ENCODE measurements around the gene ARMC3.
"Not testable (repeated sequence)": the region's sequence is repeated elsewhere in the genome, so short reads cannot be mapped to it uniquely, and the experiment has no call there.

Gene ARMC3

DNA sequence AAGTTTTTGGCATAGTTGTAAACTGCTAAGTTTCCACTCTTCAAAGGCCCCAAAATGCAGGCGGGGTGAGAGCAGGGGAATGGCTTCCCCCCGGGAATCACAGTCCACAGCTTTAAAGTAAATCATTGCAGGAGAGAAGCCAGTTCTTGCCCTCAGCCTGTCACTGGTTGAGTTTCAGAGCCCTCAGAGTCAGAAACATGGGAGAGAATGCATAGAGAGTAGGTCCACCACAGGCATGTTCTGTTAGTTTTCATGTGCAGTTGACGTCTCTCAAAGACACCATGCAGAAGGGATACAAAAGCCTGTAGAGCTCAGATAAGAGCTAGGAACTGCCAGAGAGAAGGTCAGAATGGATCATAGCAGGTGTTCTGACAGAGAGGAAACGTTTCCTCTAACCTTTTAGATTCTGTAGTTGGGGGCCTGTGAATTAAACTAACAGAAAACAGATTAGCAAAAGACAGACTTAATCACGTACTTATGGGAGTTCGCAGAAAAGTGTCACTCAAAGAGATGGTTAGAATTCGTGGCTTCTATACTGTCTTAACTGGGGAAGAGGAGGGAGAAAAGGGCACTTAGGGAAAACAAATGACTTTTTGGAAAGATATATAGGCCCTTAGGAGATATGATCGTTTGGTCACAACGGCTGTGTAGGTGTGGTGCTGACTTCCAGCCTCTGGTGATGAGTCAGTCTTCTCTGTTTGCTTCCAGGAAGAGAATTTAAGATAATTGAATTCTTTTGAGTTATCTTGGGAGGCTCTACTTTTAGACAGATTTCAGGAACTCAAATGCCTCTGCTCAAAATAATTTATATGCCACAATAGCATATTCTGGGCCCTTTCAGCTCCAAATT, 119.6 kb downstream of the ARMC3 start:
- no peak for DNase-seq (ENCODE audit: low read depth in 3 of 3, low spot score in 1 of 3)

DNA sequence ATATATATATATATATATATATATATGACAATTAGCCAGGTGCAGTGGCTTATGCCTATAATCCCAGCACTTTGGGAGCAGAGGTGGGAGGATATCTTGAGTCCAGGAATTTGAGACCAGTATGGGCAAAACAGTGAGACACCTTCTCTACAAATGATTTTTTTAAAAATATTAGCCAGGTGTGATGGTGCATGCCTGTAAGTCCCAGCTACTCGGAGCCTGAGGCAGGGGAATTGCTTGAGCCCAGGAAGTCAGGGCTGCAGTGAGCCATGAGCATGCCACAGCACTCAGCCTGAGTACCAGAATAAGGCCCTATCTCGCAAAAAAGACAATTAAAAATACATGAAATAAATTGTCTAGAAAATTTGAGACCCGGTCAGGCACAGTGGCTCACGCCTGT, 120.3 kb downstream of the ARMC3 start:
- DNase-seq (ENCODE audit: low read depth in 3 of 3, low spot score in 1 of 3): no peak

DNA sequence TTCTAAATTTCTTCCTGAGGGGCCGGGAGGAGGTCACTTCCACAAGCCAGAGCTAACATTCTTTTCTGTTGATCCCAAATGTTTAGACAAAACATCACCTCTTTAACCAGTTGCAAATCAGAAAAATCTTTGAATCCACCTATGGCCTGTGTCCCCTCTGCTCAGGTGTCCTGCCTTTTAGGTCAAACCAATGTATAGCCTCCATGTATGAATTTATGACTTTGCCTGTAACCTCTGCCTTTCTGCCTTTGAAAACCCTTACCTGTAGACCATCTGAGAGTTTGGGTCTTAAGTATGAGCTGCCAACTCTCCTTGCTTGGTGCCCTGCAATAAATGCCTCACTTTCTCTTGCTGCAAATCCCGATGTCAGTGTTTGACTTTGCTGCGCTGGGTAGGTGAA, 123.4 kb downstream of the ARMC3 start:
- no peak for DNase-seq (ENCODE audit: low read depth in 3 of 3, low spot score in 1 of 3)

DNA sequence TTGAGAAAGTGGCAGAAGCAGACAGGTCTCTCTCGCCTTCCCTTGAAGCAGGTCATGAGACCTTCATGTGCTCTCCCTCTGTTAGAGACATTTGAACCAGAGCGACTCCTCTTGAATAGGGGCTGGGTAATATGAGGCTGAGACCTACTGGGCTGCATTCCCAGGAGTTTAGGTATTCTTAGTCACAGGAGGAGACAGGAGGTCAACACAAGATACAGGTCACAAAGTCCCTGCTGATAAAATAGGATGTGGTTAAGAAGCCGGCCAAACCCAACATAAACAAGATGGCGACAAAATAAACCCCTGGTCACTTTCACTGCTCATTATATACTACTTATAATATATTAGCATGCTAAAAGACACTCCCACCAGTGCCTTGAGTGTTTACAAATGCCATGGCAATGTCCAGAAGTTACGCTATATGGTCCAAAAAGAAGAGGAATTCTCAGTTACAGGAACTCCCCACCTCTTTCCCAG, 124.0 kb downstream of the ARMC3 start:
- DNase-seq (ENCODE audit: low read depth in 3 of 3, low spot score in 1 of 3): no peak

DNA sequence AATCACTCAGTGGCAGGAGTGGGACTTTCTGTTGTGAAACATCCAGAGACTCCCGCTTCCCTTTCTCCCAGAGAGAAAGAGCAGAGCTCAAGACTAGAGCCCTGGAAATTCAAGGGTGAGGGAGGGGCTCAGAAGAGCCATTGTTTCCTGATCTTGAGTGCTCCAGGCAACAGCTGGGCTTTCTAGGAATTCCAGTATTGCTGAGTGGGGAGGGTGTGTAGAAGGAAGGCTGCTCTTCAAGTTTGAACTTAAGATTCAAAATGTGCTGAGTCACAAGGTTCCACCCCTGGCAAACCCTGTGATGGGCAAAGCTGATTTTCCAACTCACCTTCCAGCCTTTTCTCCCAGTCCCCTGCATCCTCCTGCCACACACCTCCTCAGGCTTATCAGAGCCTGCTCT, 125.2 kb downstream of the ARMC3 start:
- no peak for DNase-seq (ENCODE audit: low read depth in 3 of 3, low spot score in 1 of 3)

DNA sequence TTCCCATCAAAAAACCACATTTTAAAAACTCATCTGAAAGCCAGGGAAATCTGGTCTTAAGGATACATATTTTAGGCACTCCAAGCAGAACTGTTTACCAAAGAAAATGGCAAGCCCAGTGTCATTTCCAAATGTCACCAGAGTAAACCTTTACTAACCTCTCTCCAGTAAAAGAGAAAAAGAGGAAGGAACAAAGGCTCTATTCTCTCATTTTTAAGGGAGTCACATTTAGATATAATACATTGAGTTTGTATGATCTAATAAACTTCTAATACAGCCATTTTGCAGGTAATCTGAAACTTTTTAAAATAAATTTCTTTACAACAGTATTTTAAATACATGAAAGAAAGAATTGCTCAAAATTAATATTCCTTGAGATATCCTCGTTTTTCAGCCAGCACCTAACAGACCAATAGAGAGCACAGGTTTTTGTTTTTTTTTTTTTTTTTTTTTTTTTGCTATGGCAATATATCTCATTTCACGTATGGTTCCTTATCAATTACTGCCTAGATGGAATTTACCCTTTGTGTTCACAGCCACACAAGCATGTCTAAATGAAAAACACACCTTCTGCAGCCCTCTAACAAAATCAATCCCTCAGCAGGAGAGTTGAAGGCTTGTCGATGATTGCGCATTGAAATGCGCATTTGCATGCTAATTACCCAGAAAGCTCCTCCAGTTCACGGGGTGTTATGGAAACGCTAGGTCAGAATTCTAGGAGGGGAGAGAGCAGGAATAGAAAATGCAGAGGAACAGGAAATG, 127.8 kb downstream of the ARMC3 start:
- no peak for DNase-seq (ENCODE audit: low read depth in 3 of 3, low spot score in 1 of 3)

DNA sequence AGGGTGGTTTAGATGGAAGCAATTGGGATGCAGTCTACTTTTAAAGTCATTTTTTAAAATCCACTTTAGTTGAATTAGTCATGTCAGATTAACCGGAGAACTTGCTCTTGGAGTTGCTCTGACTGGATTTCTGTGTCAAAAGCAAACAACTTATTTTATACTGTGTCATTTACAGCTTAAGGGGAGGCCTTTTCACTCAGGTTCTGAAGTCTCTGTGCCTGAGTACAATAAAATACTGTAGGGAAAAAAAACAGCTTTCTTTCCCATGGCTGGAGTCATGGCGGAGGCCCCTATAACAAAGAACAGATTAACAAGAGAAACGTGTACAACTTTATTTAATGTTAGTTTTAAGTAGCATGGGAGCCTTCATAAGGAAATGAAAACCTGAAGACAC, 128.3 kb downstream of the ARMC3 start:
- no peak for DNase-seq (ENCODE audit: low read depth in 3 of 3, low spot score in 1 of 3)

DNA sequence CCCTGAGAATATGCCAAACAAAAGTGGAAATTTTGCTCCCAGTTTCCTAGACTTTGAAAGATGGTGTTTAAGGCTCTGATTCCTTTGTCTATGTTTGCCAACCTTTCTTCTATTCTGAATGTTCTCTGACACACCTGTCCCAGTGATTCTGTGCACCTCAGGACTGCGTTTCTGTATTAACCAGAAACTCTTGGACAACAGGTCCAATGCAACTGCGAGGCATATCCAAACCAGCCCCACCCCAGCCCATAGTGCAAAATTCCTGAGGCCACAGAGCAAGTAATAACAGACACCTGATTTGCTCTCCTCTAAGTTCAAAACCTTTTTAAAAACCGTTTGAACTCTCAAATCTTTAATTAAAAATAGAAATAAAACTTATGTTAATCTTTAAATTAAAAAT, 130.5 kb downstream of the ARMC3 start:
- no peak for DNase-seq (ENCODE audit: low read depth in 3 of 3, low spot score in 1 of 3)

DNA sequence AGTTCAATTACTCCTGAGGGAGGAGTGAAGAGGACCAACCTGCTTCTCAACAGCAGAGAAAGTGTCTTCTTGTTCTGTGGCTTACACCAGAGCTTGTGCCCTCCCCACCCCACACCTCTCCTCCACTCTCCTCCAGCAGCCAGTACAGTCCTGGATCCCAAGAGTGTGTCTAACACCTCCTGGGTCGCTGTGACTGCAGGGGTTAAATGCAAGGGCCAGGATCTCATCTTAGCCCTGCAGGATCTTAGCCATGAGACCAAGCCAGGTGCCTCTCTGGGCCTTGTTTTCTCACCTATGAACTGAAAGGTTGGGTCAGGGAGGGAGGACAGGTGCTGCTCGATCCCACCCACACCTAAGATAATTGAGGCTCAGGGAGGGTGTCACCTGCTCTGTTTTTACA, 133.1 kb downstream of the ARMC3 start:
- DNase-seq (ENCODE audit: low read depth in 3 of 3, low spot score in 1 of 3): no peak

DNA sequence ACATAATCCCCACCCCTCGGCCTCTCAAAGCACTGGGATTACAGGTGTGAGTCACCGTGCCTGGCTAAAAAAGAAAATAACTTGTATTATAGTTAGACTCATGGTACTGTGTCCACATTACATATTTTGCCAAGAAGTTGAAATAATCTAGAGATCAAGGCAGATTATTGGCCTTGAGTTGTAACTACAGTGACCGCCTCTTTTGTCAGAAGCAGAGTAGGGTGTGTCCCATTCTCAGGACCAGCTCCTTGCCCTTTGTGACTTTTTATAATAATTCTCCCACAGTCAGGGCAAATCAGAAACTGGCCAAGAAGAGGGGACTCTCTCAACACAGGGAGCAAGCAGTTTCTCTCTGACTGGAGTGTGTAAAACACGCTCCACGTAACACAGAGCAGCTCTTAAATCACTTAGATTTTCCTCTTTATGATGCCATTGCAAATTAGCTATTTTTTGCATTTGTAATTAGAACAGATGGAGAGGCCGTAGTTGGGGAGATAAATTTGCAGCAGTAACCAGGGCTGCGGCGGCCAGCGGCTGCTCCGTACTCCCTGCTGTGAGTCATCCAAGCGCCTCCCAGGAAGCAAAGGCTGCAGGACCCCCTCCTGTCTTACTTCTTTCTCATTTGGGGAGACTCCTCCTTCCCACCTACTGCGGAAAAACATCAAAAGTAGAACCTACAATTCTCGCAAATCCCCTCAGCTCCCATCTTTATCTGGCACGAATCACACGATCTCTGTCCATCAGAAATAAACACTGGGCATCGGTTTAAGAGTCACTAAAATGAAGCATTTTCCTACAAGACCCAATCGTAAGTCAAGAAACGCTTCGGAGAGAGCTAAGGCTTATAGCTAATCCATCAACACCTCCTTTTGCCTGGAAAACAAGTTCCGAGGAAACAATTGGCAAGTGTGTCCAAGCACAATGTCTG, 135.5 kb downstream of the ARMC3 start:
- no peak for DNase-seq (ENCODE audit: low read depth in 3 of 3, low spot score in 1 of 3)

DNA sequence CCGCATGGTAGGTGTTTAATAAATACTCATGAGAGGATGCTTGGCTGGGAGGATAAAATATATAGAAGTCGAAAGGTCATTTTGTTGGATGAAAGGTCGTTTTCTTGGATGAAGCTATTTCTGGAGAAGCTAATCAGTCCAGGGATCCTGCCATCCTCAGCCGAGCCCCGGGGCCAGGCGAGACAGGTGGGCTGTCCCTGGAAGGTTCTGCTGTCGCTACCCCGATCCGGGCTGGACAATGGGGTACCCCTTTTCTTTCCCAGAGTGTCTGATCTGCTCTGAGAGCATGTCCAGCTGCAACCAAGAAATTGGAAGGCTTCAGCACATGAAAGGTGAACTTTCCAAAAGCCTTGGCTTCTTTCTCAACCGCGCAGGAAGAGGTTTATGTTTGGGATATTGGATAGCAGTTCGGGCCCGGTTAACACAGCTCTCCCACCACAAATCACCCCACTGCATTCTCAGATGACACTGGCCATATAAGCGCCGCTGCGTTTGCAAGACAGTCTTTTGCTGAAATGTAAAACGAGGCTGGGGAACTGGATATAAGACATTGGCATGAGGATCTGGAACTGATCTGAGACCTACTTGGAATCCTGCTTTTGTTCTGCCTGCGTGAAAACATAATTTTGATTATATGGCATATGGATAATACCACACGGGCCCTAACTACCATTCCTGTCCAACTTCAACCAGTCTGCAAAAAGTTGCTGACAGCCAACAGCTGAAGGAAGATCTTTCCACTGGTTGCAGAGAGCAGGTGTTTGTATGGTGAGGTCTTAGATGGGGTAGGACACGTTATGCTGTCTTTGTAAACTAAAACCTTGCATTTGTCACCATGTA, 136.3 kb downstream of the ARMC3 start:
- DNase-seq (ENCODE audit: low read depth in 3 of 3, low spot score in 1 of 3): no peak

DNA sequence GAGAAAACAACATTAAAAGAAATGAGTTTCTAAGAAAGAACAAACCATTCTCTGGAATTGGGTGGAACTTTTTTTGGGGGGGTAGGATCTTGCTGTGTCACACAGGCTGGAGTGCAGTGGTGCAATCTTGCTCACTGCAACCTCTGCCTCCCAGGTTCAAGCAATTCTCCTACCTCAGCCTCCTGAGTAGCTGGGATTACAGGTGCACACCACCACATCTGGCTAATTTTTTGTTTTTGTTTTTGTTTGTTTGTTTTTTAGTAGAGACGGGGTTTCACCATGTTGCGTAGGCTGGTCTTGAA, 136.9 kb downstream of the ARMC3 start:
- not testable (repeated sequence) for DNase-seq (ENCODE audit: low read depth in 3 of 3, low spot score in 1 of 3)

DNA sequence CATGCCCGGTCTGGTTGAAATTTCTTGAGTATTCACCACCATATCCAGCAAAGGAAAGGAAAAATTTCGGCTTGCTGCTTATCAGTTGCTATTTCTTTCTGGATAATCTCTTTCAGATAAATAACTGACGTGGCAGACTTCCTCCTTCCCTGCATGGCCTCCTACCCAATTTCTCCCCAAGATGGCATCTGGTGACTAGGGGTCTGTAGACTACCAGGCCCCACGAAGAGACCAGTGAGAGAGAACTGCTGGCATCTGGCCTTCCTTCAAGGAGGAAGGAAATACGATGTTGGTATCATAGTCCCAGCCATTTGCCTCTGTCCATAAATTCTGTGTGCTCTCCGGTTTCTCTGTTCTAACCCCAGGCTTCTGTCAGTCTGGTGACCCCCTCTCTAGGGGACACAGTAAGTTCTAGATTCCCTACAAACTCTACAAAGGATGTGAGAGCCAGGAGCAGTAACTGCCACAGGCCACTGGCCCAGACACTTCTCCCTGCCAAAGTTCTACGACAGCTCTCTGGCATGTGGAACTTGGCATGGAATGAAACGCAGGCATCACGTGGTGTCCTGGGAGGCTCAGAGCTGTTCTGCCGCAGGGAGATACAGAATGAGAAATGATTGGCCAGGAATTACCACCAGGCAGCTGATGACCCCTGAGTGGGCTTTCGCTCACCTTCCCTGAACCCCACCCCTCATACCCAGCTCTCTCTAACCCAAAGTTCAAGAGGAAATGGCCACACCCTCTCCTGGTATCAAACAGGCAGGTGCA, 137.5 kb downstream of the ARMC3 start:
- DNase-seq (ENCODE audit: low read depth in 3 of 3, low spot score in 1 of 3): no peak

DNA sequence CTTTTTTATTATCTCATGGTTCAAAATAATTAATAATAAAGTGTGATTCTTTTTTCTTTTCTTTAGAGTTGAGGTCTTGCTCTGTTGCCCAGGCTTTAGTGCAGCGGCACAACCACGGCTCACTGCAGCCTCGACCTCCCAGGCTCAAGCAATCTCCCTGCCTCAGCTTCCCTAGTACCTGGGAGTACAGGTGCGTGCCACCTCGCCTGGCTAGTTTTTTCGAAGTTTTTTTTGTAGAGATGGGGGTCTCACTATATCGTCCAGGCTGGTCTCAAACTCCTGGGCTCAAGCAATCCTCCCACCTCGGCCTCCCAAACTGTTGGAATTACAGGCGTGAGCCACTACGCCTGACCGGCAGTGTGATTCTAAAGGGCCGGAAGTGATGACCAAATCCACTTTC, 139.5 kb downstream of the ARMC3 start:
- DNase-seq (ENCODE audit: low read depth in 3 of 3, low spot score in 1 of 3): no peak

DNA sequence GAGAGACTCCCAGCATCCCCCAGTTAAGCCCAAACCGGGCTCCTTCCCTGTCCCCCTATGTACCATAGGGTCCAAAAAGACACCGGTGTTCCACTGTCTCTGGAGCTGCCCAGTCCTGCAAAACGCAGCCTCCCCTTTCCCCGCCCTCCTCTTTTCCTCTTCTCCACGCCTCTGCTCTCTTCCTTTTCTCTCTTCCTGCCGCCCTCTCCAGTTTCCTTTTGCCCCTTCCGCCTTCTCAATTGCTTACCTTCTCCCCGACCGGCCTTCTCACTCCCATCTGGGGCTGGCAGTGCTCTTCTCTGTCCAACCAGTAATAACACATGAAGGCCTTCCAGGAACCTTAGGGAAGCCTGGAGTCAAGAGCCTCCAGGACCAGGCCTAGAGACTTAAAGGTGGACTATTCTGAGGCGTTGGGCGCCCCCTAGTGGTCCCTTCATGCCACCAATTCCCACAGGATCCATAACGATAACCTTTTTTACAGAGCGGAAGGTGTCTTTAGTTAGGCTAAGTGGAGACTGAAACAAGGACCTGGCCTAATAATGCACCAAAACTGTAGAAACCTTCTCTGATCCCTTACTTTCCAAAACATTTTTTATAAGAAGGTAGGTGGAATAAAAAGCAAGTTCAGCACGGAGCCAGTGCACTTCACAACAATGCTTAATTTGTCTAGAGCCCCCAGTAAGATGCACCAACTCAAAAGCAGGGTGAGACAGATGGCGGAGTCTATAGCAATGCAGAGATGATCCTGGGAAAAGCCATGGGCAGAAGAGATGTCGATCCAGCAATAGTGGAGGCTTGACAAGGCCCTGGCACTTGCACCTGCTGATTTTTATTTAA, 140.3 kb downstream of the ARMC3 start:
- peak; percentile 24 to 52 (median 38) for DNase-seq (ENCODE audit: low read depth in 3 of 3, low spot score in 1 of 3)

DNA sequence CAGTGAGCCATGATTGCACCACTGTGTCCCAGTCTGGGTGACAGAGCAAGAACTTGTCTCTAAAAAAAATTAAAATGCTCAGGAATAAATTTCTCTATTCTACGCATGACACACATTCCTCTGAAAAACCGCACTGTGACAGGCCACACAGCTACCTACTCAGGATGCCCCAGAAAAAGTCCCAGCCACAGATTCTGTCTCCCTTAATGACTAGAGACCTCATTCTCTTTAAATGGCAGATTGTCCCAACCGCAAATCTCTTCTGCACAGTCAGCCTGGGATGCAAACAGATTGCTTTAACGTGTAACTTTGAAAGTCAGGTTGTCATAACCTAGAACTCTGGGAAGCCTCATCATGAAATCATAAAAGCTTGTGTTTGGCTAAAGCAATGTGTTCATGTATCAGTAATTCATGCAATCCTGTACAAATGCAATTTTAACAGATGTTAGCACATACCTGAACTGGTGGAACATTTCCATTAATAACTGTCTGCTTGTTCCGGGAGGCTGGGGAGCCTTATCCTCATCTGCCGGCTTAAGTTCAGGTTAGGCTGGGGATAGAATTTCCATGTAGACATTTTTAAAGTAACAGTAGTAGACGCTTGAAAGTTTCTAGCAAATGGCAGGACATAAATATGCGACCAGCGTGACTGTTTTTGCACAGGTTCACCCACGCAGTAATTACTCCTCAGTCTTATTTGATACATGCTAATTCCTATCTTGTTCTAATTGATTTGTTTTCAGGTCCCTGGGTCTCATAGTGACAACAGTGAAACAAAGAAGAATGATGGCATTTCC, 141.4 kb downstream of the ARMC3 start:
- DNase-seq (ENCODE audit: low read depth in 3 of 3, low spot score in 1 of 3): no peak

DNA sequence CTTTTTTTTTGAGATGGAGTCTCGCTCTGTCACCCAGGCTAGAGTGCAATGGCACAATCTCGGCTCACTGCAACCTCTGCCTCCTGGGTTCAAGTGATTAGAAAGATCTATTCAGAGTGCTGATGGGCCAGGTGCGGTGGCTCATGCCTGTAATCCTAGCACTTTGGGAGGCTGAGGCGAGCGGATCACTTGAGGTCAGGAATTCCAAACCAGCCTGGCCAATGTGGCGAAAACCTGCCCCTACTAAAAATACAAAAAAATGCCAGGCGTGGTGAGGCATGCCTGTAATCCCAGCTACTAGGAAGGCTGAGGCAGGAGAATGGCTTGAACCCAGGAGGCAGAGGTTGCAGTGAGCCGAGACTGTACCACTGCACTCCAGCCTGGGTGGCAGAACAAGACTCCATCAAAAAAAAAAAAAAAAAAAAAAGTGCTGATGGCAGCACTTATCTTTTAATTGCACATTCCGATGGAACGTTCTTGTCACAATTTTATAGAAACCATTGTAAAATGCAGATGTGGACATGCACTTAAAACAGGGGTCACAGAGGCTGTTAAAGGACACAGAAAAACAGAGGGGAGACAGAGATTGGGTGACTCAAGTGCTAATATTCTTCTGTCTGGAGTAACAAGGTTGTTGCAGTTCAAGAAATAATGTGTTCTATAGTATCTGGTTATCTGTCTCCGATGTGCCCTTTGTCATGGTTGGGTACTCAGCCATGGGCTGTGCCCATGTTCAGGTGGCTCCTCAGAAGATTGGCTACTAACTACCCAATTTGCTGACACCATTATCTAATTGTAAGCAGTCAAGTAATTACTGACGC, 142.4 kb downstream of the ARMC3 start:
- DNase-seq (ENCODE audit: low read depth in 3 of 3, low spot score in 1 of 3): not testable (repeated sequence)

DNA sequence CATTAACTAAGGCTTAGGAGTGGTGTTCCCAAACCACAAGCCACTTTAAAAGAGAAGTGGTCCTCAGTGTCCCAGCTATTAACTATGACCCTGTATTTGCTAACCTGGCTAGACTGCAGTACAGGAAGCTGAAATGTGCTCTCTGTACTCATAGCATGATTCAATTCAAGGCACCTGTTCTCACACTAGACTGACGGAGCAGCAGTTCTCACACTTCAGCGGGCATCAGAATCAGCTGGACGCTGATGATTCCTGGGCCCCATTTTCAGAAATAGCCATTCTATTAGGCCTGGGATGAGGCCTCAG, 143.0 kb downstream of the ARMC3 start:
- no peak for DNase-seq (ENCODE audit: low read depth in 3 of 3, low spot score in 1 of 3)

Data from stimulated activated CD4-positive, alpha-beta T cell treated with anti-CD3 and anti-CD28 coated beads, TNF-alpha, amount 100 ng/mL, for 1 hour (primary cell).